ENCODE results near the gene MCRIP2.

Gene MCRIP2

DNA sequence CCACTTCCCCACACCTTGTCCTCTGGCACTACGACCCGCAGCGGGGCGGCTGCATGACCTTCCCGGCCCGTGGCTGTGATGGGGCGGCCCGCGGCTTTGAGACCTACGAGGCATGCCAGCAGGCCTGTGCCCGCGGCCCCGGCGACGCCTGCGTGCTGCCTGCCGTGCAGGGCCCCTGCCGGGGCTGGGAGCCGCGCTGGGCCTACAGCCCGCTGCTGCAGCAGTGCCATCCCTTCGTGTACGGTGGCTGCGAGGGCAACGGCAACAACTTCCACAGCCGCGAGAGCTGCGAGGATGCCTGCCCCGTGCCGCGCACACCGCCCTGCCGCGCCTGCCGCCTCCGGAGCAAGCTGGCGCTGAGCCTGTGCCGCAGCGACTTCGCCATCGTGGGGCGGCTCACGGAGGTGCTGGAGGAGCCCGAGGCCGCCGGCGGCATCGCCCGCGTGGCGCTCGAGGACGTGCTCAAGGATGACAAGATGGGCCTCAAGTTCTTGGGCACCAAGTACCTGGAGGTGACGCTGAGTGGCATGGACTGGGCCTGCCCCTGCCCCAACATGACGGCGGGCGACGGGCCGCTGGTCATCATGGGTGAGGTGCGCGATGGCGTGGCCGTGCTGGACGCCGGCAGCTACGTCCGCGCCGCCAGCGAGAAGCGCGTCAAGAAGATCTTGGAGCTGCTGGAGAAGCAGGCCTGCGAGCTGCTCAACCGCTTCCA lies 8.1 kb upstream of the MCRIP2 start:
- DNase-seq: no peak

DNA sequence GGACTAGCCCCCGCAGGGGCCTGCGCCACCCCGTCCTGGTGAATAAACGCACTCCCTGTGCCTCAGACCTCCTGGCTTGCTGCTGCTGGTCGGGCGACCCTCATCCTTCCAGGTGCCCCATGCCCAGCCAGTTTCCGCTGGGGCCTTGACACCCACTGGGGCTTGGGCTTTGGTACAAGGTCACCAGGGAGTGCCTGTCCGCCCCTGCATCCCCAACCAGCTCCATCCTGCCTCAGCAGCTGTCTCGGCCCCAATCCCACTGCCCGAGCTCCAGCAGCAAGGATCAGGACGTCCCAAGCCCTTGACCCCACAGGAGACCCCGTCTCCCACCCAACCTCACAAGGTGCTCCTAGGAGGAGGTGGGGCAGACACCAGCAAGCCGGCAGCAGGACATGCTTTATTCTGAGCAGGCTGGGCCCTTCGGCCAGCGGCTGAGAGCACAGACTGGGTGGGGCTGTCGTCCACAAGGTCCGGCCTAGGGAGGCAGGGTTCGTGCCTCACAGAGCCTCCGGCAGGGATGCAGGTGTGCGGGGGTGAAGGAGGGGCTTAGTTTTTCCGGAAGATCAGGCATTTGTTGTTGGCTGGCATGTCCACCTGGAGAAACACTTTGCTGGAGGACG lies 7.5 kb upstream of the MCRIP2 start:
- DNase-seq: no peak

DNA sequence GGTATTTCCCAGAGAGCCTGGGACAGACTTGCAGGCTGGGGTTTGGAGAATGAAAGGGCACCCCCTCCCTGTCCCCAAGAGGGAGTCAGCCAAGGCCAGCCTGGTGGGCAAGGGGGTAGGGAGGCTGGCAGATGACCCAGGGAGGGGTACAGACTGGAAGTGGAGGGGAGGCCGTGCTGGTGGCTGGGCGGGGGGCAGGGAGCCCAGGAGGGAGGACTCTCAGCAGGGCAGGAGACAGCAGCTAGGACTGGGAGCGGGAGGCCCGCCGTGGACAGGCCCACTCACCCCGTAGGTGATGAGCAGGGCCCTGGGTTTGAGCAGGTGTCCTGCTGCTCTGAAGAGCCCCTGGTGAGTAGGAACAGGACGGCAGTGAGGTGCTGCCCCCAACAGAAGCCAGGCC lies 6.6 kb upstream of the MCRIP2 start:
- DNase-seq: no peak

DNA sequence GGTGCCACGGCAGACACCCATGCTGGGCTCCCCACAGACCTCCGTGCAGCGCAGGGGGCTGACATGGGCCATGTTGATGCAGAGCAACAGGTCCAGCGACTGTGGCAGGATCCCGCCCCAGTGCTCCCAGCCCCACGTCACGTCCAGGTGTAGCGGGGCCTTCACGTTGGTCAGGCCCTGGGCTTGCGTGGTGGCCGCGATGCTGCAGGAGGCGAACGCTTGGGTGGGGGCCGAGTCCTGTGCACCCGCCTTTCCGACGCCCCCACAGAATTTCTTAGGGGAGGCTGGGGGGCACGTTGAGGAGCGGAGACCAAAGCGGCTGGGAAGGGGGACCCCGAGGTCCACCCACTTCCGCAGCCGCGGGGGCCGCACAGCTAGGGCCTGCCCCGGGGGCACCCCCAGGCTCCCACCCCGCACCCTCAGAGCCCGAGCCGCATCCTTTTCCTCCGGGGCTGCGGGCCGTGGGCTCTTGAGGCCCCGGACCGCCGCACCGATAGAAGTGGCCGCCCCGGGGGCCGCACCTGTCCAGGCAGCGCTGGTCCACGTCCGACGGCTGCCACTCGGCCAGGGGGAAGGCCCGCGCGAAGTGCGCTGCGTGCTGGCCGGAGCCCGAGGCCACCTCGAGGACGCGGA lies 5.9 kb upstream of the MCRIP2 start:
- no peak for DNase-seq

DNA sequence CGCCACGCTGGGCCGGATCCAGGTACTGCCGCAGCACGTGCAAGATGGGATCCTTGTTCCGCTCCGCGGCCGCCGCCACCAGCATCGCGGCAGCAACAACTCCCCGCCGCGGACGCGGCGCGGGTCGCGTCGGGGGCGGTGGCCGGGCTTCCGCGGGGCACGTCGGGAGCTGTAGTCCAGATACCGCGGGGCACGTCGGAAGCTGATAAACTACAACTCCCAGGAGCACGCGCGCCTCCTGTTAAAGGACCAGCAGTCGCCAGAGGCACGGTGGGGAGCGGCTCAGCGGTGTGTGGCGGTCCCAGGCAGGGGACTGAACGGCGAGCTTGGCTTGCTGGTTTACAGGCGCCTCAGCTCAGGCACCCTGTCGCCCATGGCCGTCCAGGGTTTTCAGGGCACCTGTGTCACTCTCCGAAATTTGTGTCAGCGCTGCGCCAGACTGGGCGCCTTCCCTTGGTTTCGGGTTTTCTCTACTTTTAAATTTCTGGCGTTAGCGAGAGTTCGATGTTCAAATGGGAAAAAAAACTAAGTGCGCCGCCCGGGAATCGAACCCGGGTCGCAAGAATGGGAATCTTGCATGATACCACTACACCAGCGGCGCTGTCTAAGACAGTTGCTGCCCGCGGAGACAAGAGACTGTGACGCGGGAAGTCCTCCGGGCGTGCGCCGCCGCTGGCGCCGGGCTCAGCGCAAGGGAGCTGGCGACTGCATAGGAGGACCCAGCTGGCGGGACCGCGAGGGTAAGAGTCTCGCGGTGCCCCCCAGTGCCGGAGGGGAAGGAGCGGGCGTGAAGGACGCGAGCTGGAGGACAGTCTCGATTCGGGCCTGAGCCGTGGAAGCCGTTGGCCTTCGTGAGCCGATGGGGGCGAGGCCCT lies 5.2 kb upstream of the MCRIP2 start, which contains the start of gene METTL26:
Gene METTL26, minus strand, starts transcription at position 100 of the 875 bp plus-strand sequence. Its CDS starts 15 bp downstream, at position 85.
- peak; percentile 62 to 77 for DNase-seq

DNA sequence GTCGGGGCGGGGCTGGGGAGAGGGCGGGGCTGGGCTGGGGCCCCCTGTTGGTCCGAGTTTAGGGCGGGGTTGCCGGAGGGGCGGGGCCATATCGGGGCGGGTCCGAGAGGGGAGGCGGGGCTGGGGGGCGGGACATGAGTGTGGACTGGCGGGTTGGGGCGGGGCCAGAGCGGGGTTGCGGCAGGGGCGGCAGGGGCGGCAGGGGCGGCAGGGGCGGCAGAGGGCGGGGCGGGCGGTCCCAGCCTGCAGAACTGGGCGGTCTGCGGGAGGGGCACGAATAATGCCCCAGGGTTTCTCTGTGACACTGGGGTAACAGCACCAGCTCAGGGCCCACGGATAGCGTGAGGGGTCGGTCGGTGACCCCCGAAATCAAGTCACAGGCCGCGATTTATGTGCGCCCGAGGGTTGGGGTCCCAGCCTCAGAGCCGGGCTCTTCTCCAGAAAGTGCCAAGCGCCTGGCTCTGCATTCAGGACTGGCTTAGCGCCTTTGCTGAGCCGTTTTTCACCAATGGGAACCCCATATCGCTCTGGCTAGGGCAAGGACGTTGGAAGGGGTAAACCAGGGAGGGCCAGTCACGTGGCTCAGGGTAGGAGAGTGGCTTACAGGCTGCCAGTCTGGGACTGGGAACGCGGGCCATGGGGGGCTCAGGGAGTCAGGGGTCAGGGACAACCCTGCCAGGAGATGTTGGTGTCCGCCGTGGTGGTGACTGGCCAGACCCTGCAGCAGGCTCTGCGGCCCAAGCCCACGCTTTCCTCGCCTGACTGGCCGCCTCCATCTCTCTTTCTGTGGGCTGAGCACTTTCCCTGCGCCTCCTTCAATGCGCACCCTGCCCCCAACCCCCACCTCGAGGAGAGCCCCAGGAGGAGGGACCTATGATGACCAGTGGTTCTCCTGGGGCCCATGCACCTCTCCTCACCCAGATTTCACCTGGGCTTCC lies 4.3 kb upstream of the MCRIP2 start:
- peak; percentile 24 to 37 for DNase-seq

DNA sequence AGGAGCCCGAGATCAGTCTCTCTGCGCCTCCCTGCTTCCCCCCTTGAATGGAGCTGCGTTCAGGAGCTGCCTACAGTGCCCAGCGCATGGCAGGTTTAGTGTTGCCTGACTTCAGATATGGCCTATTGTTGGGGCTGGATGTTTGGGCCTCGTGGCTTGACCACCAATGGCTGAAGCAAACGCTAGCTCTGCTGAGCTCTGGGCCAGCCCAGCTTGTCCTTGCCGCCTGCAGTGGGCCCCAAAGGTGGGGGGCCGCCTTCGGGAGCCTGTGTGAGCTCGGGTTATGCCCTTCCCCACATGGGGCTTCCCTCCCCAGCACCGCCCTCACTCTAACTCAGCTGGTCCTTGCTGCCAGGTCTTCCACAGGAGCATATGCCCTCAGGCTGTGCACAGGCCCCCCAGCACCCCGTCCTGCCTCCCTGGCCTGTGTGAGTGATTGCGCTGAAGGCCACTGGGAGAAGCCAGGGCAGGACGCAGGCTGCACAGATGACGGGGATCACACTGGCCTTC lies 3.5 kb upstream of the MCRIP2 start:
- no peak for DNase-seq

DNA sequence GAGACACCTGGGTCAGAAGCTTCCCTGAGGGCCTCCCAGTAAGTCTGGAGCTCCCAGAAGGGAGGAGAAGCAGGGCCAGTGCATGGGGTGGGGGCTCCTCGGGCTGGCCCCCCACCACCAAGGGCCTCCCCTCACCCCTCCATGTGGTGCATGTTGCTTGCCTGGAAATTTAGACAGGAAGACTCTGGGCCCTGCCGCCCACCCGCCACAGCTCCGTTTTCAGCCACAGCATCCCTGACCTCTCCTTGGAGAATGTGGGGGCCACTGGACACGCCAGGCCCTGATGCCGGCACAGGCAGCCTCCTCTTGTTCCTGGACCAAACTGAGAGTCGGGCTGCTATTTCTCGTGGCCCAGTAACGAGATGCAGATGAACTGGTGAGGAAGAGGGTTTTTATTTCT lies 2.8 kb upstream of the MCRIP2 start:
- no peak for DNase-seq

DNA sequence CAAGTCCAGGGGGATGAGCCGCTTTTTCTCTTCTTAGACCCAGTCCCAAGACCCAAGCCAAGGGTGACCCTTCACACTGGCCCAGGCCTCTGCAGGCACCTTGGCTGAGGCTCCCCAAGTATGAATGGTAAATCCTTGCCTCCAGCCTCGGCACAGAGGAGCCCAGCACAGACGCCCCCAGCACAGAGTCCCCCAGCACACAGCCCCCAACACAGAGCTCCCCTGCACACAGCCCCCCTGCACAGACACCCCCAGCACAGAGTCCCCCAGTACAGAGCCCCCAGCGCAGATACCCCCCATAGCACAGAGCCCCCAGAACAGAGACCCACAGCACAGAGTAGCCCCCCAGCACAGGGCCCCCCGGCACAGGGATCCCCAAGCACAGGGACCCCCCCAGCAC lies 1.0 kb upstream of the MCRIP2 start:
- no peak for DNase-seq

DNA sequence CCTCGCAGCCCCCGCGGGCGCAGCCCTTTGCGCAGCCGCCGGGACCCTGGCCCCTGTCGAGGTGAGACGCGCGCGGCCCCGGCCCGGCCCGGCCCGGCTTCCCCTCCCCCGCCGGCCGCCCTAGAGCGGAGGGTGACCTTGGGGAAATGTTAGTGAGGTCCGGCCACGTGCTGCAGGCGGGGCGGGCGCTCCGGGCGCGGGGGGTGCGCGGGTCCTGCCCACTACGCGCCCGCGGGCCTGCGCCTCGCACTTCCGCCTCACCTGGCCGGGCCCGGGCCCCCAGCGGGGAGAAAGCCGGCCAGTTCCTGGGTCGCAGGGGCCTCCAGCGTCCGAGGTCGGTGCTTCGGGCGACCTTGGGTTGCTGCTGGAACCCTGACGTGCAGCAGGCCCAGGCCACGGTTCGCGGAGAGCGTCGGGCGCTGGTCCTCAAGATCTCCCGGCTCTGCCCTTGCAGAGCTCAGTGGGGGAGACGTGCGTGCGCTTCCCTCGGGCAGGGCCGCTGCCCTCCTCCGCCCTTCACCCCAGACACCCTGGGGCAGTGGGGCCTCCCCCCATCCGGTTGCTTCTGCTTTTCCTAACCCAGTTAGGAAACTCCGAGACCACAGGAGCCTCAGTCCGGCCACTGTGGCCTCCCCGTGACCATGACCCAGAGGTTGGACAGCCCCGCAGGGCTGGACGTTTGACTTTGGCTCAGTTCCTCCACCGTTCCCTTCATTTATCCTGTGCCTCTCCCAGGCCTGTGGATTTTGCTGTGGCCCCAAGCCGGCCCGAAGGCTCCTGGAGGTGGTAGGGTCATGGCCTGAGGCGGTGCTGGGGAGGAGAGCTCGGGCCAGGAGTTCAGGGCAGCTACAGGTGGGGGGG lies 791 bp downstream of the MCRIP2 start:
- no peak for DNase-seq

DNA sequence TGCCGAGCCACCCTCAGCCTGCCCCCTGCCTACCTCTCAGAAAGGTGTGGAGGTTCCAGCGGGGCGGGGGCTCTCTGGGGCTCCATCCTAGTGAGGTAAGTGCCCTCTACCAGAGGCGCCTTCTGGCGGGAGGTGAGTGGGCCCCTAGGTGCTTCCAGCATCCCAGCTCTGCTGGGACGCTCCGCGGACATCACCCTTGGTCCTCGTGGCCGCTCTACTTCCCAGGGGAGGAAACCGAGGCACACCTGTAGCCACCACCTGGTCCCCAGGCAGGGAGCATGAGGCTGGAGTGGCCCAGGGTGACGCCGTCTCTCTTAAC lies 1.4 kb downstream of the MCRIP2 start:
- DNase-seq: no peak

DNA sequence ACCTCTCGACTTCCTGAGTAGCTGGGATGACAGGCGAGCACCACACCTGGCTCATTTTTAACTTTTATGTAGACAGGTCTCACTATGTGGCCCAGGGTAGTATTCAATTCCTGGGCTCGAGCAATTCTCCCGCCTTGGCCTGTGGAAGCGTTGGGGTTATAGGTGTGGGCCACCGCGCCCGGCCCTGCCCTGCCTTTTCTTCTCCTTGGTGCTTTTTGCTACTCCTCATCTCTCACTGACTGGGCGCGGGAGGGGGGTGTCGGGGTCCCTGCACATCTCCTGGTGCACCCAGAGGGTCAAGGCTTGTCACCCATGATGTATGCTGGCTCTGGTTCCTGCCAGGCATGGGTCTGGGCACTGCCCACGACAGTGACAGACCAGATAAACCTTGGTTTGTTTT lies 2.9 kb downstream of the MCRIP2 start:
- no peak for DNase-seq

DNA sequence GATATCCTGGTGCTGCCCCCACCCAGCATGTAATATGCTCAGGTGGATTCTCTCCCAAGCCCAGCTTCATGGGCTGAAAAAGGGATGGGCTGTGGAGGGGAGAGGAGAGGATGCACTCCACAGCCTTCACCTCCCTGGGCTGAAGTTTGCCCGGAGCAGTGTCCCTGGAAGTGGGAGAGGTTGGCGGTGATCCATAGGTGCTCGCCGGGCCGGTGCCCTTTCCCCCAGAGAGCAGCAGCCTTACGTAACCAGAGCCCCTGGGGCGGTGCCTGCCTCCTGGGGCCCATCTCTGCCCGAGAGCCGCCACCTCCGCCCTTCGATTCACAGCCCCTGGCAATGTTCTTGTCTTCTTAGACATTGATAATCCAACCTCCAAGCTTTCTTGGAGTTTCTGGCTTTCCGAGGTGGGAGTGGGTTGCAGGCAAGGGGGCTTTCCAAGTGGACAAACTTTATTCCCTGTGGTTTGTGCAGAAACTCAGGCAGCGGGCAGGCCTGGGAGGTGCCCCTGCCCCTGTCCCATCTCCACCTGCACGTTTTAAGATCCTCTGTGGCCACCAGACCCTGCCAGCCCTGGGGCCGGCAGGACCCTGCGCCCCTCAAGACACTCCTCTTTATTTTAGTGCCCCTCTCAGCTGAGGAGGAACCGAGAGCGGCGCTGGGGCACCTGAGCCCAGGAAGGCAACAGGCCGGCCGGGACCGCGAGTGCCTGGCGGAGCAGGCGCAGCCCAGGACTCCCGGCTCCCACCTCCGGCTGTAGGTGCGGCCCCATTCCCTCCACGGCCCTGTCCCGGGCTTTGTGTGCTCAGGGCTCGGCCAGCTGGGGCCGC lies 4.4 kb downstream of the MCRIP2 start:
- DNase-seq: no peak

DNA sequence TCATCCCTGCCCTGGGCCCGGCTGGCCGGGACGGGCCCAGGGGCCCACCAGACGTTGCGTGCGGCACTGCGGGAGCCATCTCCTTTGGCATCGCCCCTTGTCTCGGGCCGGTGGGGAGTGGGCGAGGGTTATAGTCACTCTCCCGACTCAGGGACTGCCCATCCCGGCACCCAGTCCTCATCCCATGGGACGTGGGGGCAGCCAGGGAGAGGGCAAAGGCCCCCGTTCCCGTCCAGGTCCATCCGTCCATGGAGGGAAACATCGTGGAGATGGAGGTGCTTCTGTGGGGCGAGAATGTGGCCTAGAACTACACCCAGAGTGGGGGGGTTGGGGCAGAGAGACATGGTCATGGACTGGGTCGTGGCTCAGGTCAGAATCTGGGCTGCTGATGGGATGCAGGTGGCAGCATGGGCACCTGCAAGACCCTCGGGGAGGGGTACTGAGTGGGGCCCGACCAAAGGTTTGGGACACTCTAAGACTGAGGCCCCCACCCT lies 5.1 kb downstream of the MCRIP2 start:
- DNase-seq: no peak

DNA sequence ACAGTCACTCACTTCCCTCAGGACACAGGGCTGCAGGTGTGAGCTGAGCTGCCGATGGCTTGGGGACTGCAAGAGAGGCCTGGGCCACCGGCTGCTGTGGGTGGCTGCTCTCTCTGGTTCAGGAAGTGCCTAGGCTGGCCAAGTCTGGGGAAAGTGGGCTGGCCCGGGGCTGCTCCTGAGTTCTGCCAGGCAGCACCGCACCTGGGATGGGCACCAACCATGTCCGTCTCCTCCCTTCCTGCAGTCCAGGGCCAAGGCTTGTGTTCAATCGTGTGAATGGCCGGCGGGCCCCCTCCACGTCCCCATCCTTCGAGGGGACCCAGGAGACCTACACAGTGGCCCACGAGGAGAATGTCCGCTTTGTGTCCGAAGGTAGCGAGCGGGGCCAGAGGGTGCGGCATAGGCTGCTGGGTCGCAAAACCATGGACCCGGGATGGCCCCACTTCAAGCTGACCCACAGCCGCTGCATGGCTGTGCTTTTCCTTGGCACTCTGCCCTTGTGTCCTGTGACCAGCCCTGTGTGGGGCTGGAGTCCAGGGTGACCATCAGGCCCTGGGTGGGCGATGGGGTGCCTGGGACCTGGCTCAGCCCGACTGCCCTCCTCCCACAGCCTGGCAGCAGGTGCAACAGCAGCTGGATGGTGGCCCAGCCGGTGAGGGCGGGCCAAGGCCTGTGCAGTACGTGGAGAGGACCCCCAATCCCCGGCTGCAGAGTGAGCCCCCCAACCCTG lies 5.7 kb downstream of the MCRIP2 start:
- DNase-seq: no peak

DNA sequence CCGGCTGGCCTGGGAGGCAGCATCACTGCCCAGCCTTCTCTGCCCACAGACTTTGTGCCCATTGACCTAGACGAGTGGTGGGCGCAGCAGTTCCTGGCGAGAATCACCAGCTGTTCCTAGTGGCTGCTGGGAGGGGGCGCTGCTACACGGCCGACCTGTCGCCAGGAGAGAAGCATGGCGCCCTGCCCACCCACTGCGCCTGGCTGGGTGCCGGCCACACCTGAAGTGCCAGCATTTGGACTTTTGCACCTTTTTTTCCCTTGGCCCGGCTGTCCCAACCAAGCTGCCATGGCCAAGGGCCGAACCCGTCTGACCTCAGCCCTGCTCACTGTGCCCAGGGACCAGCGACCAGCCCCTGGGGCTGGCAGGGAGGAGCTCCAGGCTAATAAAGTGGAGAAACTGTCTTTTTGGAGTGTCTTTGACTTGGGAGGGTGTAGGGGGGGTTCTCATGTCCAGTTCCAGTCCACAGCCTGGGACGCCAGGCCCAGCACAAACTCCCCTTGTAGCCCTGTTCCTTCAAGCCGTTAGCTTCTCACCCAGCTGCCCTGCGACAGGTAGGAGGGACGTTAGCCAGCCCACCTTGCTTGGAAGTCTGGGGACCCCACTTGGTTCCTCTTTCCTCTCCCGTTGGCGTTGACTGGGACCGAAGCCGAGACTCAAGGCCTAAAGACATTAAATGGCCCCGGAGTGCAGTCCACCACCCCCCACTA lies 6.6 kb downstream of the MCRIP2 start:
- peak in 1 of 2 experiments; percentile 18 for DNase-seq

DNA sequence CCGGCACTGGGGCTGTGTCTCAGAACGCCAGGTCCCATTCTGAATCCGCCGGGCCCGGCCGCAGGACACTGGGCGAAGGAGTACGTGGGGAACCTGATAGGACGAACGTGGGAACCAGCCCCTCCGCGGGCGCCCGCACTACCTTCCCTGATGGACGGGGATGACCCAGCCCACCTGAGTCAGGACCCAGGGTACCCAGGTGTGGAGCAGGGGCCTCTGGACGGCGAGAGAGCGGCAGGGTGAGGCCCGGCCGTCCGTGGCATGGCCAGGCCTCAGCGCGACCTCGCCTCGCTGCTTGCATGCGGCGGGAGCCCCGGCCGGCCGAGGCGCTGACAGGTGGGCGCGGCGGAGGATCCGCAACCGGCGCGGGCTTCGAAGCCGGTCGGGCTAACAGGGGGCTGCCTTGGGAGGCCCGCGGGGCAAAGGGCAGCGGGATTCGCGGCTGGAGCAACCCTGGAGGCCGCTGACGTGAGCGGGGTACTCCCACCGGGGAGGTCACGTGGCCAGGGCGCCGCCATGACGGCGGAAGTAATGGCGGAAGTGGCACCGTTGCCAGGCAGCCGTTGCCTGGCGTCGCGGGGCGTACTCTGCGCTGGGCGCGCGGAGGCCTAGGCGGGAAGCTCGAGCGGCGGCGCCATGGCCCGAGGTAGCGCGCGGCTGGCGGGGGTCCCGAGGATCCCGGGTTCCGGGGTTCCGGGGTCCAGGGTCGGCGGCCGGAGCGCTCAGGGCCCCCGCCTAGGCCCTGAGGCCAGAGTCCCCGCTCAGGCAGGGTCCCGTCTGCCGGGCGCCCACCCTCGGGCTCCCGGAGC lies 7.4 kb downstream of the MCRIP2 start, which contains the start of gene WDR90:
Gene WDR90, plus strand, starts transcription at position 585 of the 809 bp plus-strand sequence. Its CDS starts 52 bp downstream, at position 637.
- DNase-seq: peak; percentile 55 to 63
